Fibroblast of lung (primary cell): ENCODE measurements around the gene CMSS1. TPM values are rescaled to one million over a fixed set of nuclear protein-coding genes. Genes with fewer than 3 reads are reported as not detected.

Source experiments
- DNase-seq, 2 donors: peaks; one replicate each; pipeline versions ENCODE4 v3.0.0 to v3.0.0-alpha.2; 2010; ENCODE audit warnings: low read depth in 2 of 2
- H2AFZ ChIP-seq: 2 replicates; pipeline ENCODE4 v1.5.1; 2012; ENCODE audit warnings: low read length, control low read depth, inconsistent platforms
- H3K27ac ChIP-seq: 2 replicates; pipeline ENCODE4 v1.5.1; 2011; ENCODE audit warnings: low read length, control low read depth; ENCODE audit not compliant: insufficient read depth
- H3K27me3 ChIP-seq: 2 replicates; pipeline ENCODE4 v1.5.1; 2011; ENCODE audit warnings: mild to moderate bottlenecking, low read length; ENCODE audit not compliant: control insufficient read depth, insufficient read depth
- H3K36me3 ChIP-seq: 2 replicates; pipeline ENCODE4 v1.5.1; 2011; ENCODE audit warnings: low read length; ENCODE audit not compliant: control insufficient read depth, insufficient read depth
- H3K4me1 ChIP-seq: 2 replicates; pipeline ENCODE4 v1.5.1; 2011; ENCODE audit warnings: low read length; ENCODE audit not compliant: control insufficient read depth, insufficient read depth; ENCODE audit errors: extremely low read depth
- H3K4me2 ChIP-seq: 2 replicates; pipeline ENCODE4 v1.5.1; 2011; ENCODE audit warnings: low read length, control low read depth; ENCODE audit not compliant: insufficient read depth; ENCODE audit errors: extremely low read depth
- H3K4me3 ChIP-seq, 4 experiments: fragments of 200-600 bp in 1 of 4; sonication (generic) in 1 of 4; replicated peaks in 1 of 4; 2 replicates each; pipeline ENCODE4 v1.5.1; 2011 to 2016; ENCODE audit warnings: low read length in 4 of 4, low read depth in 3 of 4, mild to moderate bottlenecking in 3 of 4, control low read depth in 2 of 4, inconsistent platforms in 1 of 4, mixed read lengths in 1 of 4; ENCODE audit not compliant: insufficient read depth in 1 of 4; ENCODE audit errors: control extremely low read depth in 1 of 4
- H3K79me2 ChIP-seq: 2 replicates; pipeline ENCODE4 v1.5.1; 2012; ENCODE audit warnings: mild to moderate bottlenecking, low read length, inconsistent platforms; ENCODE audit not compliant: control insufficient read depth, insufficient read depth
- H3K9ac ChIP-seq: 2 replicates; pipeline ENCODE4 v1.5.1; 2011; ENCODE audit warnings: mild to moderate bottlenecking, low read length, control low read depth; ENCODE audit not compliant: insufficient read depth
- H3K9me3 ChIP-seq: 2 replicates; pipeline ENCODE4 v1.5.1; 2012; ENCODE audit warnings: low read depth, low read length; ENCODE audit not compliant: control insufficient read depth, insufficient read depth
- H4K20me1 ChIP-seq: 2 replicates; pipeline ENCODE4 v1.5.1; 2011; ENCODE audit warnings: low read length; ENCODE audit not compliant: control insufficient read depth, insufficient read depth; ENCODE audit errors: extremely low read depth
- CTCF ChIP-seq, 2 donors: IDR thresholded peaks in 1 of 2; conservative IDR thresholded peaks in 1 of 2; 1 replicate in 1 of 2; 2 replicates in 1 of 2; pipeline ENCODE4 v1.5.1; 2011 to 2012; ENCODE audit warnings: low read length in 2 of 2, control low read depth in 1 of 2, inconsistent platforms in 1 of 2, low read depth in 1 of 2, mild to moderate bottlenecking in 1 of 2
- EZH2 ChIP-seq: IDR thresholded peaks from 2 replicates; pipeline ENCODE4 v1.5.1; 2012; ENCODE audit warnings: low read length, control low read depth, mild to moderate bottlenecking; ENCODE audit errors: missing control alignments
- polyA plus RNA-seq, 2 donors: library from polyadenylated mRNA; depleted of rRNA in 1 of 2; stranded (reverse) in 1 of 2; unstranded in 1 of 2; fragments of >200 nt; gene quantifications; 2 replicates each; pipeline ENCODE4 v1.2.1, GENCODE V29; 2011 to 2012; ENCODE audit warnings: missing spikeins in 1 of 2
- total RNA-seq: library from RNA; depleted of rRNA; stranded (reverse); fragments of >200 nt; gene quantifications from 2 replicates; pipeline ENCODE4 v1.2.1, GENCODE V29; 2014

Gene CMSS1
- total and polyA plus RNA-seq, 2 donors (not counting 1 experiment from before 2014, with no cell fraction given) = 6.9 to 13.2 TPM

- Histone ChIP-seq H3K27ac (no peak overlapping the region), H3K36me3 (no peaks in the 10 kb centered on the region), H3K79me2 (no peaks in the 10 kb centered on the region), H3K9ac (no peak overlapping the region), H3K4me2 (no peak overlapping the region), H3K9me3 (no peaks in the 10 kb centered on the region), H3K27me3 (no peaks in the 10 kb centered on the region), H4K20me1 (no peaks in the 10 kb centered on the region), H3K4me3 (no peak overlapping the region), H3K4me1 (peaks cover 2% of the 10 kb centered on the region), H2AFZ (no peak overlapping the region)
- no peak for TF ChIP-seq CTCF (conservative IDR thresholded peaks at IDR 0.05 in 1 of 2, IDR thresholded peaks at IDR 0.05 in 1 of 2; ENCODE audit: low read depth in 1 of 2, low read length in 2 of 2)
- TF ChIP-seq EZH2 = no peak
- no peak for DNase-seq
These were observed 144.3 kb downstream of the CMSS1 start for GRCh38 chr3:99961756-99962515.

- Histone ChIP-seq H3K9ac (no peak overlapping the region), H3K4me3 (no peak overlapping the region), H3K27me3 (no peaks in the 10 kb centered on the region), H3K4me2 (no peak overlapping the region), H3K79me2 (no peaks in the 10 kb centered on the region), H2AFZ (no peak overlapping the region), H3K36me3 (no peaks in the 10 kb centered on the region), H4K20me1 (no peaks in the 10 kb centered on the region), H3K4me1 (peaks cover 2% of the 10 kb centered on the region), H3K27ac (no peak overlapping the region), H3K9me3 (no peaks in the 10 kb centered on the region)
- DNase-seq = peak; percentile 83 to 94
- TF ChIP-seq EZH2 (no peak), CTCF (conservative IDR thresholded peaks at IDR 0.05 in 1 of 2, IDR thresholded peaks at IDR 0.05 in 1 of 2; ENCODE audit: low read depth in 1 of 2, low read length in 2 of 2) (no peak)
These were observed 145.0 kb downstream of the CMSS1 start for GRCh38 chr3:99962703-99963102.

- DNase-seq = peak; percentile 16 to 66
- no peak overlapping the region for H3K9ac ChIP-seq
- no peak for TF ChIP-seq EZH2
These were observed 147.4 kb downstream of the CMSS1 start for GRCh38 chr3:99965077-99965476.

More at GRCh38 chr3:99965077-99965476, 147.4 kb downstream of the CMSS1 start:
- H3K4me2 ChIP-seq = no peak overlapping the region
- no peak overlapping the region for H2AFZ ChIP-seq
- H3K4me3 ChIP-seq = no peak overlapping the region
- H3K27me3 ChIP-seq = no peaks in the 10 kb centered on the region
- no peak overlapping the region for H3K27ac ChIP-seq
- no peaks in the 10 kb centered on the region for H3K79me2 ChIP-seq
- H4K20me1 ChIP-seq = no peaks in the 10 kb centered on the region
- no peaks in the 10 kb centered on the region for H3K36me3 ChIP-seq
- H3K4me1 ChIP-seq = peaks cover 2% of the 10 kb centered on the region
- H3K9me3 ChIP-seq = no peaks in the 10 kb centered on the region
